Measurements from ENCODE around the gene TFEC. TPM values are rescaled to one million over a fixed set of nuclear protein-coding genes. Genes with fewer than 3 reads are reported as not detected.
"Not testable (repeated sequence)": the region's sequence is repeated elsewhere in the genome, so short reads cannot be mapped to it uniquely, and the experiment has no call there.

Gene TFEC
- total and polyA plus RNA-seq, 4 donors, result 0.52 to 5.1 (median 2.4) TPM

DNA sequence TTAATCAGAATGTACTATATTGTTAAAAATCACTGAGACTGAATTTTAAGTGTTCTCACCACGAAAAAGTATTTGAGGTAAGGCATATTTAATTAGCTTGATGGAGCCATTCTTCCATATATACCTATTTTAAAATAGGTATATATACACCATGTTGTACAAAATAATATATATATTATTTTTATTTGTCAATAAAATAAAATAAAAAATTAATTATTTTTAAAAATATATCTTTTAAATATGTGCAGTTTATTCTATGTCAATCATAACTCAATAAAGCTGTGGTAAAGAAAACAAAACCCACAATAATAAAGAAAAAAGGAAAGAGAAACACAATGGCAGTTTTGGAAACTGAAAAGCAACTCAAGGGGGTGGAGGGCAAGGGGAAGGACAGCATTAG lies 33.6 kb upstream of the TFEC start (continued):
- no peak for TF ChIP-seq FOXA1 (IDR thresholded peaks at IDR 0.05)

DNA sequence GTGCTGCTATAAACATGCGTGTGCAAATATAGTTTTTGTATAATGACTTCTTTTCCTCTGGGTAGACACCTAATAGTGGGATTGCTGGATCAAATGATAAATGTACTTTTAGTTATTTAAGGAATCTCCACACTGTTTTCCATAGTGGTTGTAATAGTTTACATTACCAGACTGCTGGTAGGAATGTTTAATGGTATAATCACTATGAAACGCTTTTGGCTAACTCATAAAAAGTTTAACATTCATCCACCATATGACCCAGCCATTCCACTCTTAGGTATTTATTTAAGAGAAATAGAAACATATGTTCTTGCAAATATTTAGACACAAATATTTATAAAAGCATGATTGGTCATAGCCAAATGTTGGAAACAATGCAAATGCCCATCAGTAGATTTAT lies 32.1 kb upstream of the TFEC start:
- TF ChIP-seq, protein P1, sequence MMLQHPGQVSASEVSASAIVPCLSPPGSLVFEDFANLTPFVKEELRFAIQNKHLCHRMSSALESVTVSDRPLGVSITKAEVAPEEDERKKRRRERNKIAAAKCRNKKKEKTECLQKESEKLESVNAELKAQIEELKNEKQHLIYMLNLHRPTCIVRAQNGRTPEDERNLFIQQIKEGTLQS (IDR thresholded peaks at IDR 0.05), result no peak
- TF ChIP-seq TAF1 (conservative IDR thresholded peaks at IDR 0.05), result no peak
- TF ChIP-seq, protein P2, sequence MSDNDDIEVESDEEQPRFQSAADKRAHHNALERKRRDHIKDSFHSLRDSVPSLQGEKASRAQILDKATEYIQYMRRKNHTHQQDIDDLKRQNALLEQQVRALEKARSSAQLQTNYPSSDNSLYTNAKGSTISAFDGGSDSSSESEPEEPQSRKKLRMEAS (IDR thresholded peaks at IDR 0.05), result no peak
- TF ChIP-seq RXRA (IDR thresholded peaks at IDR 0.05), result no peak
- no peak for TF ChIP-seq FOXA2 (IDR thresholded peaks at IDR 0.05)
- TF ChIP-seq EGR1 (IDR thresholded peaks at IDR 0.05; ENCODE audit: low read depth in 2 of 2), result no peak
- TF ChIP-seq, protein P3, sequence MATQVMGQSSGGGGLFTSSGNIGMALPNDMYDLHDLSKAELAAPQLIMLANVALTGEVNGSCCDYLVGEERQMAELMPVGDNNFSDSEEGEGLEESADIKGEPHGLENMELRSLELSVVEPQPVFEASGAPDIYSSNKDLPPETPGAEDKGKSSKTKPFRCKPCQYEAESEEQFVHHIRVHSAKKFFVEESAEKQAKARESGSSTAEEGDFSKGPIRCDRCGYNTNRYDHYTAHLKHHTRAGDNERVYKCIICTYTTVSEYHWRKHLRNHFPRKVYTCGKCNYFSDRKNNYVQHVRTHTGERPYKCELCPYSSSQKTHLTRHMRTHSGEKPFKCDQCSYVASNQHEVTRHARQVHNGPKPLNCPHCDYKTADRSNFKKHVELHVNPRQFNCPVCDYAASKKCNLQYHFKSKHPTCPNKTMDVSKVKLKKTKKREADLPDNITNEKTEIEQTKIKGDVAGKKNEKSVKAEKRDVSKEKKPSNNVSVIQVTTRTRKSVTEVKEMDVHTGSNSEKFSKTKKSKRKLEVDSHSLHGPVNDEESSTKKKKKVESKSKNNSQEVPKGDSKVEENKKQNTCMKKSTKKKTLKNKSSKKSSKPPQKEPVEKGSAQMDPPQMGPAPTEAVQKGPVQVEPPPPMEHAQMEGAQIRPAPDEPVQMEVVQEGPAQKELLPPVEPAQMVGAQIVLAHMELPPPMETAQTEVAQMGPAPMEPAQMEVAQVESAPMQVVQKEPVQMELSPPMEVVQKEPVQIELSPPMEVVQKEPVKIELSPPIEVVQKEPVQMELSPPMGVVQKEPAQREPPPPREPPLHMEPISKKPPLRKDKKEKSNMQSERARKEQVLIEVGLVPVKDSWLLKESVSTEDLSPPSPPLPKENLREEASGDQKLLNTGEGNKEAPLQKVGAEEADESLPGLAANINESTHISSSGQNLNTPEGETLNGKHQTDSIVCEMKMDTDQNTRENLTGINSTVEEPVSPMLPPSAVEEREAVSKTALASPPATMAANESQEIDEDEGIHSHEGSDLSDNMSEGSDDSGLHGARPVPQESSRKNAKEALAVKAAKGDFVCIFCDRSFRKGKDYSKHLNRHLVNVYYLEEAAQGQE (IDR thresholded peaks at IDR 0.05), result no peak
- TF ChIP-seq NR2F2 (IDR thresholded peaks at IDR 0.05), result no peak
- Histone ChIP-seq H3K4me1 (ENCODE audit: control insufficient read depth in 4 of 4, insufficient read depth in 4 of 4, low read length in 3 of 4) (no peaks in the 10 kb centered on the region), H3K27me3 (ENCODE audit: control insufficient read depth in 4 of 4, insufficient read depth in 4 of 4, low read length in 3 of 4) (no peaks in the 10 kb centered on the region), H3K36me3 (ENCODE audit: control insufficient read depth in 4 of 4, insufficient read depth in 3 of 4, low read depth in 1 of 4, low read length in 3 of 4) (no peaks in the 10 kb centered on the region), H3K9ac (ENCODE audit: low read depth in 1 of 2, low read length in 2 of 2) (no peak overlapping the region), H3K9me3 (ENCODE audit: control insufficient read depth in 4 of 4, low read length in 3 of 4) (no peaks in the 10 kb centered on the region), H3K27ac (ENCODE audit: low read depth in 1 of 2, low read length in 2 of 2) (no peak overlapping the region), H3K4me3 (ENCODE audit: low read depth in 1 of 3, low read length in 3 of 3) (no peak overlapping the region)
- WGBS, result 71% methylated on average over 2 of the region's 2 CpGs
- DNase-seq (ENCODE audit: low spot score), result no peak

DNA sequence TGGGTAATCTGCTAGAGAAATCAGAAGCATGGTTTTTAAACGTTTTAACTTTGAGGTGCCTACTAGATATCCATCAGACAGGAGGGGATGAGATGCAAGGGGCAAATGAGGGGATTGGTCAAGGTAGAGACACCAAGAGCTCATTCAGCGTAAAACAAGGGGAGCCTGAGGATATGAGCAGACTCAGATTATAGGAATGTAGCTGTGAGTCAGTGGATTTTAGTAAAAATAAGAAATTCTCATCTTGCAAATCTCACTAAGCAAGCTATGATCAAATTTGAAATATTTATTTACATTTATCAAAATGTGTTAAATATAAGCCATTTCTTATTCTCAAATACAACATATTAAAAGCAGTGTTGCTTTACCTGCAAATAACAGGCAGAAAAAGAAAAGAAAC lies 21.4 kb upstream of the TFEC start:
- H3K4me3 ChIP-seq (ENCODE audit: low read depth in 1 of 3, low read length in 3 of 3), result no peak overlapping the region
- no peak overlapping the region for H3K27ac ChIP-seq (ENCODE audit: low read depth in 1 of 2, low read length in 2 of 2)
- H3K27me3 ChIP-seq (ENCODE audit: control insufficient read depth in 4 of 4, insufficient read depth in 4 of 4, low read length in 3 of 4), result peaks cover 0 to 2% (median 0%) of the 10 kb centered on the region in 4 donors
- TF ChIP-seq GABPA (IDR thresholded peaks at IDR 0.05 in 1 of 2, conservative IDR thresholded peaks at IDR 0.05 in 1 of 2) (no peak), HNF4A (conservative IDR thresholded peaks at IDR 0.05) (no peak), TAF1 (conservative IDR thresholded peaks at IDR 0.05) (no peak), SP1 (IDR thresholded peaks at IDR 0.05) (no peak)
- TF ChIP-seq, protein P1 (IDR thresholded peaks at IDR 0.05), result no peak
- H3K9me3 ChIP-seq (ENCODE audit: control insufficient read depth in 4 of 4, low read length in 3 of 4), result peaks cover 0 to 2% (median under 1%) of the 10 kb centered on the region in 4 donors
- DNase-seq (ENCODE audit: low spot score), result no peak
- H3K36me3 ChIP-seq (ENCODE audit: control insufficient read depth in 4 of 4, insufficient read depth in 3 of 4, low read depth in 1 of 4, low read length in 3 of 4), result no peaks in the 10 kb centered on the region
- WGBS, result 50% methylated on average over 2 of the region's 2 CpGs
- H3K9ac ChIP-seq (ENCODE audit: low read depth in 1 of 2, low read length in 2 of 2), result no peak overlapping the region
- no peaks in the 10 kb centered on the region for H3K4me1 ChIP-seq (ENCODE audit: control insufficient read depth in 4 of 4, insufficient read depth in 4 of 4, low read length in 3 of 4)

DNA sequence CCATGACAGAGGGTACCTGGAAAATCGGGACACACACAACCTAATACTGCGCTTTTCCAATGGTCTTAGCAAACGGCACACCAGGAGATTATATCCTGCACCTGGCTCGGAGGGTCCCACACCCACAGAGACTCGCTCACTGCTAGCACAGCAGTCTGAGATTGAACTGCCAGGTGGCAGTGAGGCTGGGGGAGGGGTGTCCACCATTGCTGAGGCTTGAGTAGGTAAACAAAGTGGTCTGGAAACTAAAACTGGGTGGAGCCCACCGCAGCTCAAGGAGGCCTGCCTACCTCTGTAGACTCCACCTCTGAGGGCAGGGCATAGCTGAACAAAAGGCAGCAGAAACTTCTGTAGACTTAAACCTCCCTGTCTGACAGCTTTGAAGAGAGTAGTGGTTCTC lies 16.7 kb upstream of the TFEC start:
- H3K36me3 ChIP-seq (ENCODE audit: control insufficient read depth in 4 of 4, insufficient read depth in 3 of 4, low read depth in 1 of 4, low read length in 3 of 4); DNase-seq (ENCODE audit: low spot score); H3K4me1 ChIP-seq (ENCODE audit: control insufficient read depth in 4 of 4, insufficient read depth in 4 of 4, low read length in 3 of 4); H3K9me3 ChIP-seq (ENCODE audit: control insufficient read depth in 4 of 4, low read length in 3 of 4); H3K27ac ChIP-seq (ENCODE audit: low read depth in 1 of 2, low read length in 2 of 2); H3K9ac ChIP-seq (ENCODE audit: low read depth in 1 of 2, low read length in 2 of 2); H3K27me3 ChIP-seq (ENCODE audit: control insufficient read depth in 4 of 4, insufficient read depth in 4 of 4, low read length in 3 of 4); H3K4me3 ChIP-seq (ENCODE audit: low read depth in 1 of 3, low read length in 3 of 3): not testable (repeated sequence)
- 85% methylated on average over 6 of the region's 6 CpGs for WGBS

All from liver (tissue), 9 donors.